Stimulated activated CD4-positive, alpha-beta T cell treated with anti-CD3 and anti-CD28 coated beads, Interleukin-1b, Interleukin-23, amount 100 ng/mL, for 24 hours (primary cell): ENCODE measurements around the gene LVRN.

Experiments
- DNase-seq, 4 experiments: peaks; one replicate each; pipeline ENCODE4 v3.0.0-alpha.2; 2020; ENCODE audit warnings: low read depth in 4 of 4, low spot score in 1 of 4

Gene LVRN

DNA sequence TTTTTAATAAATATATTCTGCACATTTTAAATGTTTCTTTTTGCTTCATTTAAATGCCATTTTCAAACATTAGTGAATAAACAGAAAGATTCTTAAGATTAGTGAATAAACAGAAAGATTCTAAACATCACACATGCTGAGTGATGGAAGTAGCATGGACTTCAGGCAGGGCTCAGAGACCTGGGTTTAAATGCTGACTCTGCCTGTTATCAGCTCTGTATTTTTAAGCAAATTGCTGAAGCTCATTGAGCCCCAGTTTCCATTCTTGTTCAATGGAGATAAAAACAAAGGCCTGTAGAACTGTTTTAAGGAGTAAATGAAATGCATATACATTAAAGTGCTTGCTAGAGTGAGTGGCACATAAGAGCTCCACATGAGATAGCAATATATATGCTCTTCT, 8.1 kb upstream of the LVRN start:
- no peak for DNase-seq

DNA sequence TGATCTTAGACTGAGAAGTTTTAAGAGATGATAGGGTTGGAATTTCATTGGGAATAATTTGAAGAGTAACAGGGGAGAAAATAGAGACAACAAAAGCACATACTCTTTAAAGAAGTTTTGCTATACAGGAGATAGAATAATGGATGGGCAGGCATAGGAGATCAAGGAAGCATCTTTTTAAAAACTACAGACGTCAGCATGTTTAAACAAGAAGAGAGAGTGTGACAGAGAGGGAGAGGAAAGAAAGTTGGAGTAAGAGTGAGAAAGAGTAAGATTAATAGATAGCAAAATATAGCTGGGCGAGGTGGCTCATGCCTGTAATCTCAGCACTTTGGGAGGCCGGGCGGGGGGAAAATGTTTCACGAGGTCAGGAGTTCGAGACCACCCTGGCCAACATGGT, 5.3 kb upstream of the LVRN start:
- no peak for DNase-seq

DNA sequence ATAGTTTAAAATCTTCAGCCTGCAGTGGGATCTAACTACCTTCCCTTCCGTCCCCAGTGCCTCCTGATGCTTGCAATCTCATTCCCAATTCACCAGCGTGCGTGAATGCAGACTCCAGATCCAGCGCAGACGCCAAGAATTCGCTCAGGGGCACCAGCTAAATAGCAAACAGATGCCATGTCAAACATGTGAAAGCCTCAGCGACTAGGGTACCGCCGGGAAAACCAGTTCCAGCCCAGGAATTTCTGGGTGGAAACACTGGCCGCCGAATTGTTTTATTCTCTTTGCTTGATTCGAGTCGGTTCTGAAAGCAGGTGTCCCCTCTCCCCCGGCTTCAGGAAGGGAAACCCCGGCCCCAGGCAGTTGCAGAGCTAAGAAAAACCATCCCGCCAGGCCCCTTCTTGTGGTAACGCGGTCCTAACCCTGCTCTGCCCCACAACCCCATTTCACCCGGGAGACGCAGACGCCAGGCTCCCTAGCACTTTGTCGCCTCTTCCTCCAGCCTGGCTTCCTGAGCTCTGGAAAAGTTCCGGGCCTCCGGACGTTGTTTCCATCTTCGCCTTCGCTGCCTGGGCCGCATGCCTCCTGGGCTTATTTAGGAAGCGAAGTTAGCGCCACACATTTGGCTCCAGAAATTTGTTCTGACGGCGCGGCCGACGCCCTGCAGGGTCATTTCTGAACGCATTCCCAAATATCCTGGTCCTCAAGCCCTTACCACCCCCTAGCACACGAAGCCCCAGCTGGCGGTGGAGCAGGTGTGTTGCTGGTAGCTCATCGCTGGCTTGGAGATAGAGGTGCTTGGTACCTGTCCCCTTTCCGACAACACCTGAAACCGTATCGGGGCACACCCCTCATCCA, 665 bp upstream of the LVRN start:
- DNase-seq: no peak

DNA sequence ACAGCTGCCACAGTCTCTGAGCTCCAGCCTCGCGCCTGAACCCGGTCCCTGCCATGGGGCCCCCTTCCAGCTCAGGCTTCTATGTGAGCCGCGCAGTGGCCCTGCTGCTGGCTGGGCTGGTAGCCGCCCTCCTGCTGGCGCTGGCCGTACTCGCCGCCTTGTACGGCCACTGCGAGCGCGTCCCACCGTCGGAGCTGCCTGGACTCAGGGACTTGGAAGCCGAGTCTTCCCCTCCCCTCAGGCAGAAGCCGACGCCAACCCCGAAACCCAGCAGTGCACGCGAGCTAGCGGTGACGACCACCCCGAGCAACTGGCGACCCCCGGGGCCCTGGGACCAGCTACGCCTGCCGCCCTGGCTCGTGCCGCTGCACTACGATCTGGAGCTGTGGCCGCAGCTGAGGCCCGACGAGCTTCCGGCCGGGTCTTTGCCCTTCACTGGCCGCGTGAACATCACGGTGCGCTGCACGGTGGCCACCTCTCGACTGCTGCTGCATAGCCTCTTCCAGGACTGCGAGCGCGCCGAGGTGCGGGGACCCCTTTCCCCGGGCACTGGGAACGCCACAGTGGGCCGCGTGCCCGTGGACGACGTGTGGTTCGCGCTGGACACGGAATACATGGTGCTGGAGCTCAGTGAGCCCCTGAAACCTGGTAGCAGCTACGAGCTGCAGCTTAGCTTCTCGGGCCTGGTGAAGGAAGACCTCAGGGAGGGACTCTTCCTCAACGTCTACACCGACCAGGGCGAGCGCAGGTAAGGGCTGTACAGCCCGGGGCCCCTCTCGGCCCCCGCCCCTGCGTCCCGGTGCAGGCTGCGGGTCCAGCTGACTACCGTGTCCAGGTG, 509 bp downstream of the LVRN start:
- no peak for DNase-seq

DNA sequence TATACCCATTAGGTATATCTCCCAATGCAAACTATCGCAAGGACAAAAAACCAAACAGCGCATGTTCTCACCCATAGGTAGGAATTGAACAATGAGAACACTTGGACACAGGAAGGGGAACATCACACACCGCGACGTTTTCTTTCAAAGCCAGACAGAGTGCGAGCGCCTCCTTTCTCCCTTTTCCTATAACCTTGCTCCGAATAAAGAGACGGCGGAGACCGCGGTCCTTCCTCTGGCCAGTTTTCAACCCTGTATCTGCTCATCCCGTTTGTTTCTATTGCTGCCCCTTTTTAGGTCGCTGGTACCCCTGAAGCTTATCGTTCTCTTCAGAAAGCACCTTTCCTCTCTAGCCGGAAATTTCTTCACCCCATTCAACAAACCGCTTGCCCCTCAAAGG, 1.3 kb downstream of the LVRN start:
- no peak for DNase-seq

DNA sequence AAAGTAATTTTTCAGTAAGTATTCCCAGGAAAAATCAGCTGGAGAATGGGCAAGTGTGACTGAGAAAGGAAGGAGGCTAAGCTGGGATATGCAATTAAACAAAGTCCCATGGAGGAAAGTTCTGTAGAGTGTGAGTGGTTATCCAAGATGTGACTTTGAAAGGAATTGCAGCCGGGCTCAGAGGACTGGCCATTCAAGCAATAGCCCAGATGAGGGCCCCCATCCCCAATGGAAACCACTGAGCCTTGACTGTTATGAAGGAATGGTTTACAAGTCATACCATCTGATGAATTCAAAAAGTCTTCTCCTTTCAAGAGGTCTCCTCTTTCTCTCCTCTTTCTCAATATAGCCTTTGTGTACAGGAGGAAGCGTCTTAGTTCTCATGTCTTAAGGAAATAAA, 6.5 kb downstream of the LVRN start:
- DNase-seq: no peak

DNA sequence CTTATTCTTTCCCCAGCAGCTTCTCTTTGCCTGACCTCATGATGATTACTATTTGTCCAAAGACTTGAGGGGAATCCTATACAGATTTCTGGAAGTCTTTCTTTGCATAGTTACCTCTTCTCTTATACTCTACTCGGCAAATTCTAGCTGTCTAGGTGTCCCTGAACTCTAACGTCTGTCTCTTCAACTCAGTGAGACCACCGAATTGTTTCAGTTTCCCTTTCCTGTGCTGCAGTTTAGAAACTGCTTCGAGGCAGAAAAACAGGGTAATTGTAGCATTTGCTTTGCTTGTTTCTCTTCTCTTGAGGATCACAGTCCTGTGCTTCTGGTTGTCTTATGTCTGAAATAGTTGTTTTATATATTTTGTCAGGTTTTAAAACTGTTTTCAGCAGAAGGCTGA, 14.8 kb downstream of the LVRN start:
- DNase-seq: no peak

DNA sequence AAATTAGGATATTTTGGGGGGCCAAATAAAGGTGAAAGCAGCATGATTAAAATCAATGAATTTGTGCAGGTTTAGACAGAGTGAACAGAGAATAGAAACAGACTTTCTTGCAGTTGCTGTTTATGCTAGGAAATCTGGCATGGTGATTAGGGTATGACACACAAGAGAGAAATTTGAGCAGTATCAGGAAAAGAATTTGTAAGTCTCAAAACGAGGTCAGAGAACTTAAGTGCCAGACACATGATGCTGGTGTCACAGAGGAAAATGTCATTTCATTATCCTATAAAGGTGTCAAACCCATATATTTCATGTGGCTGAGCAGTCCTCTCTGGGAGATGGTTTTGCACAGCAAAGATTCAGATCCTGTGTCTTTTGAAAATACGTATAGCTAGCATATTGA, 15.7 kb downstream of the LVRN start:
- no peak for DNase-seq

DNA sequence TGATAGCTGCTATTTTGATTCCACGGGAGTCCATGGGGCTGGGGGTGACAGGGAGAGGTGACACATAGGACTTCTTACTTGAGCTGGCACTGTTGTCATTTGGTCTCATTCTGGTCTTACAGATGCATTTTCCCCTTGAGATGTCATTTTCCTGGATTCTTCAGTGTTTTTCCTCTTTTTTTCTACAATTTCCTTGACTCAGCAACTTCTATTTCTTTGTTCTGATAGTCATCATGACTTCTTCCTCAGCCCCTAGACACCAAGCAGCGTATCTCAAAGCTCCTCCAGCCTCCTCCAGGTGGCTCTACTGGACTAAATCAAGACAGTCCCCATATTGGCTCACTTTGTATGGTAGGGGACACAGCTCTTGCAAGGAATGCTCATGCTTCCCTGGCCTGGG, 16.5 kb downstream of the LVRN start:
- DNase-seq: no peak

DNA sequence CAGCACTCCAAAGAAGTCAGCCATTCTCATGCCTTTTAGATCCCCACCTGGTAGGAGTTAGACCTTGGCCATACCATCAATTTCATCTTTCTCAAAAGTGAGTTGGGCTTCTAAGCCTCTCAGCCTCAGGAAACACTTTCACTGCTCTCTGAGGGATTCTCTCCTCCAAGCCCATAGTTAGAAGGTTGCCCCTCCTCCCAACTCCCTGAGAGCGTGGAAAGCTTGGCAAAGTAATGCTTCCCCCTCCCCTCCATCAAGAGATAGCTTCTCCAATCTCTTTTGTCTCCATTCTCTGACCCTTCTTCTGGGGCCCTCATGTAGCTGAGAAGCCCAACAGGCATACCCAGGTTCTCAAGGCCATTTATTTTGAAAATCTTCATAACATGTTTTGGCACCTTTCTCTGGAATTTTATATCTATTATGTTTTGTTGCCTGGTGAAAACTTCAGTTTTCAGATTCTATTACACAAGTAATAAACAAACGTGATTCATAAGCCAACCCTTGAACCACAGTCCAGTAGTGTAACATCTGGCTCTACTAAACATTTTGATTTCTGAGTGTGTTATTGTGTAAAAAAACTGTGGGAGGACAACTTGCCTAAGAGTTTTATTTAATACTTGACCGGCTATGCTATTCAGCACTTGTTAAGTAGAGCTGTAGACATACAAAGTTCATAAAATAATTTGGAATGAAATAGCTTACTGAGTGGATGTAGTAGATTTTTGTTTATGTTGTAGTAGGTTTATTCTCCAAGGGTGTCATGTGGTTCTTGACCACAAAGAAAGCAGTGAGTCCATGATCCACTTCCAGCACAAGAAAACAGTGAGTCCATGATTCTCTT, 17.1 kb downstream of the LVRN start:
- no peak for DNase-seq

DNA sequence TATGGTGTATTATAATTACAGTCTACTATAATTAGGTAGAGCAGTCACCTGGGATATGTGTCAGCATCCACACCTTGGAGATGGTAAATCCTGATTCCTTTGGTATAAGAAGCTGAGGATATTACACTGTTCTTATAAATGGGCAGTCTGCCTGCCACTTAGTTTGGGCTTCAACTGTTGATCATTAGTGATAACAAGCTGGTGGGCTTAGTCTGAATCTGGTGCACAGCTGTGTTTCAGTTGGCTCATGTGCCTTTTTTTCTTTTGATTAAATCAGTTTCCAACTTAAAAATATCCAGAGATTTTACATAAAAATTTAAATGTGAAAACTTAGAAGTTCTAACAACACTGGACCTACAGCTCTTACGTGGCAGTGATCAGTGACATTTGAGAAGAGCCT, 21.2 kb downstream of the LVRN start:
- no peak for DNase-seq

DNA sequence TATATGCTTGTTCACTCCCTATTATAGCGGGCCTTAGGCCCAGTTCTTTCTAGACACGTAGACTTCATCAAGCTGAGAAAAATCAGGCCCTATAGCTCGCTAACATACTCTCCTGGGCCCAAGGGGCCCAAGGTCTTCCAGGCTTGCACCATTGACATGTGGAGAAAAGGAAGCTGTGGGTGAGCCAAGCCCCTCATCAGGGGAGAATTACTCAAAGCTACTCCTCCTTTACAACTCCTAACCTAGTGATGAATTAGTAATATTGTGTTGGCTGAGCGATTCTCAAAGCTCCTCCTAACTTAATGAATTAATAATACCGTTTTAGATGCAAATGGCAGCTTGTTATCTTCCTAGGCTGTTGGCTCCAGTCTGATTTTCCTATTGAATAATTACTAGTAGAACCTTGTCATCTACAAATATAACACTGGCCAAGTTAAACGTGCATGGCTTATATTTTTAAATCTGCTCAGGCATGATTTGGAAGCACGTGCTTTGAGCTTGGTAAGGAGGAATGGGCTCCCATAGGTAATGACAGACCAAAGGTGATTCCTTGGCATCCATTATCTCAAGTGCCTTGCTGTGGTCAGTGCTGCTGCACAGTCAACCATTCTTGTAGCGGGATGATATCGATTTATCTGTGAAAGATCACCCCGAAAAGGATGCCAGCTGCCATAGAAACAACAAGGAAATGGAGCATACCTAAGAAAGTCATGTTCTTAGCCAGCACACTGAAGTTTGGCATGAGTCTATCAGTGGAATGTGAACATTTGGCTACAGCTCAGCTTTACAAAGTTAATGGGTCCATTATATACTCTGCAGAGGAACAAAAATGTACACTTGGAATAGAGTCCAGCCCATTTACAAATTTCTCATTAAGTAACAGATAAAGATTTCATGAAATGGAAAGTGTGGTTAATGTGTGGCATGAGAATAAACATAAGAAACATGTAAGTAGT, 23.8 kb downstream of the LVRN start:
- DNase-seq: no peak

DNA sequence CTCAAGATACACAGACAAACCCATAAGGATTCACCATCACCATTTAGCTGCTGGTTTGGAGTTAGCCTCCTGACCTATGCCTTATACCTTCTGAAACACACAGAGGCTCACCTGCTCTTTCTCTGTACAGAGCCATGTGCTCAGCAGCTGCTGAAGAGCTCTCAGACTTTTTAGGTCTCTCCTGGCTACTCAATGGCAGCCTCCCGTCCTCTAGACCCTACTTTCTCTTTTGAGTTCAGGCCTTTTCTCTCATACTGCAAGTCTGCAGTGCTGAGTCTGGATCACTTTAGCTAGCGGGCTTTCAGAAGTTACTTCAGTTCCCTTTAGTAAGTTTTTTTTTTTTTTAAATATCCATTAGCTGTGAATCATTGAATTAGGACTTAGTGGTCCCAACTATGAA, 25.7 kb downstream of the LVRN start:
- DNase-seq: no peak

DNA sequence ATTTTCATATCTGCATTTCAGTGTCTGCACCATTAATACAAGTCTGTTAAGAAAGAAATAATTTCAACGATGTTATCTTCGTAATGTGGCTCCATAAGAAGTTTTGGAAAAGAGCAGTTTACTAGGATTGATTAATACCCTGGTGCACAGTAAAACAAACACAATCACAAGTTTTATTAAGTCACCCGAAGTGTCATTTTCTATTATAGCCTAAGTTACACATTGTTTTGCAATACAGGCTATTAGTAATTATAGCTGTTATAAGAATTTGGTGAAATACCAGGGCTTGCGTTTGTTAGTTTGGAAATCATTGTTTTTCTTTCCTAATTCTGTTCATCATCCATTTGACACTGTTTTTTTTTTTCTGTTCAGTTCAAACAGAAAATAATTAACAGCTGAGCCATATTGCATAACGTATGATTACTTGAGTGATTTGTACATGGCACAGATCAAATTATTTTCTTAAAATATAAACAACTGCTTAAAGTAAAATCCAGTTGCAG, 30.6 kb downstream of the LVRN start:
- no peak for DNase-seq

DNA sequence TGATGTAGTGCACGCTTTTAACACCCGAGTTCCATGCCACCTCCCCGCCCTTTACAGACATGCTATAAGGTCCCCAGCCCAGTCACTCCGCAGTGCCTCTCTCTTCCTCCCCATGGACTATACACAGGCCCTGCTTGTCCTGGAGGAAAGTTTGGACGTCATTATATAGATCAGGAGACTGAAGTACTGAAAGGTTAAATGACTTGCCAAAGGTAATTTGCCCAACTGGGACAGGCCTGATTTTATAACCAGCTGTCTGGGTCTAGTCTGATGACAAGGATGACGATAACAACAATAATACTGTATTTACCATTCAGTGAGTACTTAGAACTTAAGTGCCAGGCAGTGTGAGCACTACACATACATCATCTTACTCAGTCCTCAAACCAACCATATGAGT, 33.1 kb downstream of the LVRN start:
- no peak for DNase-seq

DNA sequence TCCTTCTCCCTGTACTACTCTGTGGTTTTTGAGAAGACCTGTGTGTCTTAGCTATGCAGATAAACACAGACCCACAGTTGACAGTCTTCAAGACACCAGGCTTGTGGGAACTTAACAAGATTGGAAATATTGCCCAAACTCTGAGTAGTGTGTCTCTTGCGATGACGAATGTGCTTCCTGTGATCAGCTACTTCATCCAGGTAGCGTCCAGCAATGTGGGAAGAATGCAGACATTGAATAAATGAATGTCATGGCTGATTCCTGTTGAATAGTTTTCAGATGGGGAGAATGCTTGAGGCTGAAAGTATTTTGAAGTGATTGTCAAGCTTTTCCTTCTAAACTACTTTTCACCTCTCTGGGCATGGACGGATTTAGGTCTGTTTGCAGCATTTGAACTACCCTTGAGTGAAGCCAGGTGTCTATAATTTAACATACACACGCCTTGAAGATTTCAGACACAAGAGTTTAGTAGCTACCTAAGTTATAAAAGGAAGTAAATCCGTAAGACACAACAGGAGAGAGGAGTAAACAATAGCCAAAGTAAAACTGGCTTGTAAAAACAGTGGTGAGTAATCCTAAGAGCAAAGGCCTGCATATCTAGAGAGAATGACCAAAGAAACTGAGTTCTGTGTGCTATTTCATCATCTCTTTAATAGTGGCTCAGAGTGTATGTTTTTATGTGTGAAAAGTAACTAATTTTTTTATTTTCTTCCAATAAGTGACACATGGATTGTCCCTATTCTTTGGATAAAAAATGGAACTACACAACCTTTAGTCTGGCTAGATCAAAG, 40.0 kb downstream of the LVRN start:
- no peak for DNase-seq

DNA sequence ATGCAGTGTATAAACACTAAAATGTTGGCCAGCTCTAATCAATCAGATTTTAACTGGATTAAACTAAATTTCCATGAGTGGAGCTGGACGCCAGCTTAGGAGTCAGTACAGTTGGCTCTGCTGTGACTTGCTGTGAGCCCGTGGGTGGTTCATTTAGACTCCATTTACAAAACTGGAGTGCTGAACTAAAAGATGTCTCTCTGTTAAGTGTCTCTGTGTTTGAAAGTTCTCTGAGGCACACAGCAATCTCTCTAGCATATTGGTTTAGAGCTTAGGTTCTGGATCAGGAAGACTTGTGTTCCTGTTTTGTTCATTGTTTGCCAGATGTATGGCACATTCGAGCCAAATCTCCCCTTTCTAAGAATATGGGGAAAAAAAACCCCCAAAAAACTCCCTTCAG, 42.0 kb downstream of the LVRN start:
- DNase-seq: no peak

DNA sequence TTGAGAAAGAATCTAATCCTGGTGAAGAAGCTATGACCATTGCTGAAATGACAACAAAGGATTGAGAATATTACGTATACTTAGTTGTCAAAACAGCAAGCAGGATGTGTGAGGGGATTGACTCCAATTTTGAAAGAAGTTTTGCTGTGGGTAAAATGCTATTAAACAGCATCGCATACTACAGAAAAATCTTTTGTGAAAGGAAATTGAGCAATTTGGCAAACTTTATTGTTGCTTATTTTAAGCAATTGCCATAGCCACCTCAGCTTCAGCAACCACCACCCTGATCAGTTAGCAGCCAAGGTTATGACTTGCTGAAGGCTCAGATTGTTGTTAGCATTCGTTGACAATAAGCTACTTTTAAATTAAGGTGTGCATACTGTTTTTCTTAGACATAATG, 47.5 kb downstream of the LVRN start:
- no peak for DNase-seq

DNA sequence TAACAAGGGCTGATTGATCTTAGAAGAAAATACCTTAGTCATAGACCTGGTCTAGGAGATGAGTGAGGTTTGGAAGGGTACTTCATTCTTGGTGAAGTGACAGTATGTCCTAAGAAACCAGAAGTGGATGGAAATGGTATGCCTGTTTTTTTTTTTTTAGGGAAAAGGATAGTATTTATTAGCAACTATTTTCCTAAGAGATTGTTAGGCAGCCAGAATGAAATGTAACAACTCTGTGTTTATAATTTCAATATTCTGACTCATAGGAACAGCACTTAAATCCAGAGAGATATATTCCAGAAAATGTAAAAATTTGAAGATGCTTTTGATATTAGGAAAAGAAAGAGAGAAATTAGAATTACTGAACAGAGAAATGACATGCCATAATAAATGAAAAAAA, 48.8 kb downstream of the LVRN start:
- DNase-seq: no peak
